HG03066 (cell line): ENCODE measurements around the gene FHL5.
A peak's percentile ranks its signal among the peaks of the same experiment; 100 is the strongest.
"Not testable (repeated sequence)": the region's sequence is repeated elsewhere in the genome, so short reads cannot be mapped to it uniquely, and the experiment has no call there.

Experiments used
- ATAC-seq: cut with Tn5 transposase; IDR thresholded peaks from one replicate; pipeline ENCODE4 v1.9.1; 2021; ENCODE audit warnings: low read depth; ENCODE audit not compliant: unreplicated experiment

The FHL5 gene

DNA sequence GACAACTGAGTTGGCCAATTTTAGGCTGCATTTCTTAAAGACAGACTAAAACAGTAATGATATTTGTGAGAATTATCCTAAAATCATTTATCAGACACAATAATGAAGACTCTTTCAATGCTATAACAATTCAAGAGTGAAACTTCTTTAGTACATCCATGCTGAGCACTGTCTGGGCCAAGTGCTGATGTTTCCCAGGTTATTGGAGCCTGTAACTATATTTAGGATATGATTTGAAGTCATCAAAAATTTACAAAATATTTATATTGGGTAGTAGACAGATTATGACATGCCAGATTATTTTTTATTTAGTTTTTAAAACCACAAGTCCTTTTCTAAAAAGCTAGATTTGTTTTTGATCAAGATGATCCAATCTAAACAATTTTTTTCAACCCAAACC, 45.1 kb downstream of the FHL5 start:
- no peak for ATAC-seq

DNA sequence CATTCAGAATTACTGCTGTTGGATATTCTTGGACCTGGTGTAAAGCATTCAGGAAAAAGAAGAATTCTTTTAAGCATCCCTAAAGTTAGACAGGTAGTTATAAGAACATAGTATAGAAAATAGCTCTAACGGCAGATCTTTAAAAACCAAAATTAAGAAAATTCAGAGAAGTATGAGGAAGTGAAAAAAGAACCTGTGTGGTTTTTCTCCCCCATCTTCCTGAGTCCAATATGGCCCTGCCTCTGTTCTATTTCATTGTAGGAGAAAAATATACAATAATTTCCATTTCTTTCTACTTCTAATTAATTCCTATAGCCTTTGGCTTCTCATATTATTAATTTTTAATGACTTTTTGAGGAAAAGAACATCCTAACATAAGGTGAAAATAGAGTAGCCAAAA, 47.1 kb downstream of the FHL5 start:
- peak; percentile 56 for ATAC-seq

DNA sequence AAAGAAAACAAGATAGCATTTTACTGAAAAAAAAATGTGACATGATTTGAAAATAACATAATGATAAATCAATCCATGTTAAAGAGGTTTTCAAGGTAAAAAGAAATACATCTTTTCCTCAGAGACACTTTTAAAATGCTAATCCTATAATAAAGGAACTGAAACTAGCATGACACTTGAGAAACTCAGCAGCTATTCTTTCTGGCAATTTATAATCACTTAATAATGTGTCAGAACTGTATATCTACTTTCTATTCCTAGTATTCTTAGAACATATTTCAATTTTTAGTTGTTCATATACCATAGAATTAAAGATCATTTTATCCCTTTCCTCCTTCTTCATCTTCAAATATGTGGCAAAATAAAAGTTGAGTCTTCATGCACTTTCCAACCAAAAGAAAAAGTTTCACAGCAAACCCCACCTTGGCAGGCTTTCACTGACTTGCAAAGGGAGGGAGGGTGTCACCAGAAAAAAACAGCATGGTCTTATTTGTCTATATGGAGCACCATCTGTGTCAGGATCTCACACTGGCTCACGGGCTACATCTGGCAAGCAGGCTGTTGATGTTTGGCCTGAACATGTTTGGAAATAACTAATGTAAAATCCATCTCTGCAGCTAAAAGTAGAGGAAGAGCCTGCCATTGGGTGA, 48.5 kb downstream of the FHL5 start:
- ATAC-seq = peak; percentile 78

DNA sequence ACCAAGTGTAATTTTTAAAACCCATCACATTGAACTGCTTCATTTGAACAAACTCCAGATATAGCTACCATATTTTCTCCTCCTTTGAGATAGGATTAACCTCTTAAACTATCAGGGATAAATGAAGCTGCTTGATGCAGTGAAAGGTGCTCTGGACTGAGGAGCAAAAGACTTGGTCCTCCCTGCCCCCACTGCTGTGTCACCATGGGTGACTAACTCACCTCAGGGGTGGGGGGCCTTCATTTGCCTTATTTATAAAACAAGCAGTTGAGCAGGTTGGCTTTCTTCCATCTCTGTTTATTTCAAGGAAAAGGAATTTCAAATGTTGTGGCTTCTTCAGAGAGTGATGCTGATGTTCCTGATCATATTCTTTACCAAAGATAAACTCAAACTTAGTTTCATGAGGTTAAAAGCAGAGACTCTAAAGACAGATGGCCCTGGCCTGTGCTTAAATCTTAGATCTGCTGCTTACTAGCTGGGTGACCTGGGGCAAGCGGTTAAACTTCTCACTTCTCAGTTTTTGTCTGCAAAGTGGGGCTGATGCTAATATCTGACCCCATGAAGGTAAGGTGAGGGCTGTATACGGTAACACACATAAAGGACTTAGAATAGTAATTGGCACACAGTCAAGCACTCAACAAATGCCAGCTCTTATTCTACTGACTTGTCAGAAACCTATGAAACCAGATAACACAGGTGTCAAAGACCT, 50.5 kb downstream of the FHL5 start:
- peak; percentile 46 for ATAC-seq

DNA sequence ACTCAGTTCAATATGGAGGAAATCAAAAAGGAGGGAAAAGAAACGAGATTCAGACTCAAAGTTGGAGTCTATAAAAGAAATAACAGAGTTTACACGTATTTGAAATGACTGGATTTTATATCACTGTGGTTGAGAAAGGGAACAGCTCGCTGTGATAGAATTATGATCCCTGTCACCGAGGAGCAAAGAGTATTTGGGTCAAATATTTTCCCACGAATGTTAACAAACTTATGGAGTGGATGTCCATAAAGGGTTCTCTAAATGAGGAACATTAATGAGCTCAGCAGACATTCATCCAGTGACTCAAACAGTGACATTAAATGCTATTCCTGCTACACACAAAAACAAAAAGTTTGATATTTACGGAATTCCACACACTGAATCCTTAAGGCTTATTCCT, 57.9 kb downstream of the FHL5 start:
- no peak for ATAC-seq

DNA sequence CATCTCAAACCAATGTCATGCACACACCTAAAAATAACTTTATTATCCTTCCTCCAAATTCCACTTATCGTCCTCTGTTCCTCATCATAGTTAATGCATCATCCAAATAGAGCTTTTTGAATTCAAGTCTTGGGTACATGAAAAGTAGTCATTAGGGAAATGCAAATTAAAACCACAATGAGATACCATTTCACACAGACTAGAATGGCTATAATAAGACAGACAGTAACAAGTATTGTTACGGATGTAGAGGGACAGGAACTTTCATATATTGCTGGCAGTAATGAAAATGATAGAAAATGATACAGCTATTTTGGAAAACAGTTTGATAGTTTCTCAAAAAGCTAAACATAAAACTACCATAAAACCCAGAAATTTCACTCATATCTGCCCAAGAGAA, 59.1 kb downstream of the FHL5 start:
- no peak for ATAC-seq

DNA sequence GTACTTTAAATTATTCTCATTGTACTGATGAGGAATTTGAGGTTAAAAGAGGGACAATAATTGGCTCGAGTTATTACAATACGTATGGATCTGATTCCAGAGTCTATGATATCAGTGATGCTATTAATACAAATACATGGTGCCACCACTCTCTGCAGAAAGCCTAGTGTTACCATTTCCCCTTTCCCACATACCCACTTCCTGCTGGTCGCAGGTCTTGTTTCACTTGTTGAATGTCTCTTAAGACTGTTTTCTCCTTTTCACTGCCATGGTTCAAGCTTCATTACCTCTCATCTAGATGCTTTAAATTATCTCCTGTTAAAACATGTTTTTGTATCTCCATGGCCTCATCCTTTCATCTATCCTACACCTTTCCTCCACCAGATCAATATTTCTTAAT, 62.0 kb downstream of the FHL5 start:
- no peak for ATAC-seq

DNA sequence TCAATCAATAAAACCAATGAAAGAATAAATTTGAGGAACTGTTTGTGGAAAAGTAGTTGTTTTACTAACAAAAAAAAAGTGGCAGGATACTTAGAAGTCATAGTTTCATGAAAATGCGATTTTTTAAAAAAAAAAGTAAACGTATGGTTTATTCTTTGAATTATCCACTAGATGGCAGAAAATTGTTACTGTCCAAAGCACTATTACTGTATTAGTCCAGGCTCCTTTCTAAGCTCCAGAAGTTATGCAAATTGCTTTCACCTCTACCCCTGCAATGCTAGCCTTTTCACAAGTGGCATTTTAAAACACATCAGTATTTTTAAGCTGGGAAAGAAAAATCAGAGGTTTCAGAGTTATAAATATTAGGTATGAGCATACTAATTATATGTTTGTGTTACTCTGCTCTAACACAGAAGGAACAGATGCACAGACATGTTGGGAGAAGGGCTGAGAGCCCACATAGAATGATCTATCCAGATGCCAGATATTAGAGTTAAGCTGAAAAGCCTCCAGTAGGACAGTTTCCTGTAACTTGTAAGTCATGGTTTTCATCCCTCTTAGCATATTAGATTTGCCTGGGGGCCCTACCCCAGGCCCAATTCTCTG, 63.9 kb downstream of the FHL5 start:
- peak; percentile 89 for ATAC-seq

DNA sequence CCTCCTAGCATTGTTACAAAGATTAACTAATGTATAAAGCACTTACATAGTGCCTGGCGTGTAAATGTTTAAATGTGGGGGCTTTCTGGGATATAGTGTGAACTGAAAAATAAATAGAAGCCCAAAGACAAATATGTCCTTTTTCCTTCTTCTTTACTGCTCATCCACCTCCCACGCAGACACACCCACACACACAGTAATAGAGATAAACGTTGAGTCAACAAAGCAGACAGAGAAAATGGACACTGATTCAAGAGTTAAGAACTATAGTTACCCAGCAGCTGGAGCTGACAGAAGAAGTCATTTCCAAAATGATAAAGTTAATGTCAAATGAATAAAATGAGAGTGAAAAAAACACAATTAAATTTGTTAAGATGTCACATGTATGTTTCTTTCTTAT, 68.3 kb downstream of the FHL5 start:
- no peak for ATAC-seq

DNA sequence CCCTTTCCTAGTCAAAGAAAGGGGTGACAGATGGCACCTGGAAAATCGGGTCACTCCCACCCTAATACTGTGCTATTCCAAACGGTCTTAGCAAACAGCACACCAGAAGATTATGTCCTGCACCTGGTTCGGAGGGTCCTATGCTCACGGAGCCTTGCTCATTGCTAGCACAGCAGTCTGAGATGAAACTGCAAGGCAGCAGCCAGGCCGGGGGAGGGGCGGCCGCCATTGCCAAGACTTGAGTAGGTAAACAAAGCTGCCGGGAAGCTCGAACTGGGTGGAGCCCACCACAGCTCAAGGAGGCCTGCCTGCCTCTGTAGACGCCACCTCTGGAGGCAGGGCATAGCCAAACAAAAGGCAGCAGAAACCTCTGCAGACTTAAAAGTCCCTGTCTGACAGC, 75.1 kb downstream of the FHL5 start:
- ATAC-seq = not testable (repeated sequence)

DNA sequence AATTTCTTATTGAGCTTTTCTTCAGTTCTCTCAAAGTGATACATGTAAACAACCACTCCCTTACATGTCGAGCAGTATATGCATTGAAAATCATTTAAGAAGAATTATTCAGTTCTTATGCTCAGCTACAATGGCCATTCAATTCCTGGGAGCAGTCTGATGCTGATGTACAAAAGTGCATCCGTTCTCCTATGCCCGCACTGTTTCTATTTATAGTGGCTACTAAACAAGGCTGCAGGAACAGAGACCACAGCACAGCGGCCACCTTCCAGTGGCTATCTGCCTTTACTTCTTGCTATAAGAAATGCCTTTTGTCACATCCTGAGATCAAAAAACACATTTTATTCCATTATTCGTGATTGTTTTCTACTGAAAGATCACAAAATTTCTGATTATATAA, 82.2 kb downstream of the FHL5 start:
- ATAC-seq = no peak

DNA sequence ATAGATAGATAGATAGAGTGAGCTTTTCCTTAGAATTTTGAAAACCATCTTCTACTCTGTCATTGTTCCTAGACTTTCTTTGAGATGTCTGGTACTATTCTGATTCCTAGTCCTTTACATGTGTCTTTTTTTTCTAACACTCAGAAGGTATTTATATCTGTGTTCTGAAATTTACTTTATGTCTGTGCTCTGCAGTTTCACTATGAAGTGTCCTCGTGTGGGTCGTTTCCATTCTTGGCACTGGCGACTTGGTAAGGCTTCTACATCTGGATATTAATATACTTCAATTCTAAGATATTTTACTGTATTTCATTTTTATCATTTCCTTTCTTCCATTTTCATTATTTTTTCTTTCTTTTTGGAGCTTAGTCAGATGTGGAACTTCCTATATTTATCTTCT, 87.0 kb downstream of the FHL5 start:
- peak; percentile 75 for ATAC-seq

DNA sequence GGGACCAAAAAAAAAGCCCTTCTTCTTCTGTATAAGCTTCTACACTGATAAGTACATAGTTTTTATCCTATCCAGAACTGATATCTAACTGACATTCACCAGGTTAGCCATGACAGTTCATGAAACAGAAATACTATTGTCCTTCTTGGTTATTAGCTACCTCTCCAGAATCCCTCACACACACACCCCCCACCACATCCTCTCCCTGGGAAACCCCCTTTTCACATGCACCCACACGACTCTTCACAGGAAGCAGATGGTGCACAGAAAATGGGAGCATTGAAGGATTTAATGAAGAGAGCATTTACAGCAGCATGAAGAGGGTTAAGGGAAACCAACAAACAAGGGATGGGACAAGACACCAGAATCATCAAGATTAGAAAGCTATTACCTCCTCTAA, 88.9 kb downstream of the FHL5 start:
- ATAC-seq = peak; percentile 47

DNA sequence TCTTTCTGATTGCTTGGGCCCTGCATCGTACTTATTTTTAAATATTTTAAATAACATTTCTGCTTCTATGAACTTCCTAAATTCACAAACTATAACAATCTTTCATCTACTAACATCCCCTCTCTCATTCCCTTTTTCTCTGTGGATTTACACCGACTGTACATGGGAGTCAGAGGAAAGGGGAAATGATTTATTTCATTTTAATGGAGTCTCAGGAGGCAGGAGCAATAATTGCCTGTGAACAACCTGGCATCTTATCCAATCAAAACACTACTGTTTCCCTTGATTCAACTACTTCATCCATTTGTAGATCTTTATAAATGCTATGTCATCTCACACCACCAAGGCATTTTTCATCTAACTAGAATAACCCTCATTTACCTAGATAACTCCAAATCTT, 89.6 kb downstream of the FHL5 start:
- ATAC-seq = no peak

DNA sequence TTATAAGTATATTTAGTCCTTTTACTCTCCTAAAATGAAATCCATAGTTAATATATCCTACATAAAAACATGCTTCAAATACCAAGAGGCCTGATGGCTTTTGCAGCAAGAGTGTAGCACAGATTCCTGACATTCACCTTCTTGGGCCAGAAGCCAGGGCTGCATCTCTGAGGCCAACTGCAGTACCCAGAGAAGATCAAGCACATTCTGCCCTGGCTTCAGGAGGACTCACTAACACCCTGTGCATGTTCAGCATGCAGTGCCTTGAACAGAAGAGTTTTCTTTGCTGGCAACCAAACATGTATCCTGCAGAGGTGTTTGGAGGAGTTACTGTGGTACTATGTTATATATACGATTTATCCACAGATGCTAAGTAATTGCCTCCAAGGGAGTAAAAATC, 90.3 kb downstream of the FHL5 start:
- ATAC-seq = no peak

DNA sequence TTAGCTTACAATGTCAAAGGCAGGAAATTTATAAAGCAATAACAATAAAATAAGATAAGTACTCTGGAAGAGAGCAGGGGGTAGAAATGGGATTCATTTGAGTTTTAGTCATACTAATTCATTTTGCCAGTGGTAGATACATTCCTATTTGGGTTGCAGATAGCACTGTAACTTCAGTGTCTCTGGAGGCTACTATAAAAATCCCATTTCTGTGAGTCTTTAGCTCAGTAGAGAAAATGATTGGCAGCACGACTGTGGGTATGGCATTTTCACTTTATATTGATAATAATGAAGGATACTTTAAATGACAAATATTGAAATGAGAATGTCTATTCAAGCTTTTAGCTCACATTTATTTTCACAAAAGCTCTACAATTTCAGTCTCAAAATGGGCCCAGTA, 93.6 kb downstream of the FHL5 start:
- no peak for ATAC-seq

DNA sequence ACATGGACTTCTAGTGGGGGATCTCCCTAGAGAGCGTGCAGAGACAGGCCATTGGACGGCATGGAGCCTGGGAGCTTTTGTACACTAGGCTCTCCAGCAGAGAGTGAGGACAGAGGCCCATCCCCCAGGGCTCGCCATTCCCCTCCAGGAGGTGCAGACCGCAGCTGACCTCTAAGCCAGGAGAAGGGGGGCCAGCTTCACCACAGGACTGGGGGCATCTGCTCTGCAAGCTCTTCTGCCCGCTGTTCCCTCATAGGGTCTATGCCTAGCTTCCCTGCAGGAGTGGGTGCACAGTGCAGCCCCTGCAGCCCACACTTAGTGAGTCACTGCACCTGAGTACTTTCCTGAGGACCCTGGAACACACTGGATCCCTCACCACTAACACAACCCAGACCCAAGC, 94.4 kb downstream of the FHL5 start:
- ATAC-seq = no peak

DNA sequence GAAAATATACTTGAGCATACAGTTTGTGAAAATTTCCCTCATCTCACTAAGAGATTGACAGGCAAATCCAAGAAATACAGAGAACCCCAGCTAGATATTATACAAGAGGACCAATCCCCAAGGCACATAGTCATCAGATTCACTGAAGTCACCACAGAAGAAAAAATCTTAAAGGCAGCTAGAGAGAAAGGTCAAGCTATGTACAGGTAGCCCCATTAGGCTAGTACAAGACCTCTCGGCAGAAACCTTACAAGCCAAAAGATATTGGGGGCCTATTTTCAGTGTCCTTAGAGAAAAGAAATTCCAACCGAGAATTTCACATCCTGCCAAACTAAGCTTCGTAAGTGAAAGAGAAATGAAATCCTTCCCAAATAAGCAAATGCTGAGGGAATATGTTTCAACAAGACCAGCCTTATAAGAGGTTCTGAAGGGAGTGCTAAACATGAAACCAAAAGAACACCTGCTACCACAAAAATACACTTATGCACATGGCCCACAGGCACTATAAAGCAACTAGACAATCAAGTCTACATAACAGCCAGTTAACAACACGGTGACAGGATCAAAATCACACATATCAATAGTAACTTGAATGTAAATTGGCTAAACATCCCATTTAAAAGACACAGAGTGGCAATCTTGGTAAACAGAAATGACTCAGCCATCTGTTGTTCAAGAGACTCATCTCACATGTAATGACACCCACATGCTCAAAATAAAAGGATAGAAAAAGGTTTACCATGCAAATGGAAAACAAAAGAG, 96.3 kb downstream of the FHL5 start:
- no peak for ATAC-seq
